HG03025 (cell line): ENCODE data around the gene SLC25A52.
"Not testable (repeated sequence)": the region's sequence is repeated elsewhere in the genome, so short reads cannot be mapped to it uniquely, and the experiment has no call there.

ENCODE experiments used
- ATAC-seq: cut with Tn5 transposase; IDR thresholded peaks from one replicate; pipeline ENCODE4 v1.9.1; 2021; ENCODE audit warnings: mild to moderate bottlenecking, moderate library complexity; ENCODE audit not compliant: unreplicated experiment, low FRiP score

SLC25A52 gene

DNA sequence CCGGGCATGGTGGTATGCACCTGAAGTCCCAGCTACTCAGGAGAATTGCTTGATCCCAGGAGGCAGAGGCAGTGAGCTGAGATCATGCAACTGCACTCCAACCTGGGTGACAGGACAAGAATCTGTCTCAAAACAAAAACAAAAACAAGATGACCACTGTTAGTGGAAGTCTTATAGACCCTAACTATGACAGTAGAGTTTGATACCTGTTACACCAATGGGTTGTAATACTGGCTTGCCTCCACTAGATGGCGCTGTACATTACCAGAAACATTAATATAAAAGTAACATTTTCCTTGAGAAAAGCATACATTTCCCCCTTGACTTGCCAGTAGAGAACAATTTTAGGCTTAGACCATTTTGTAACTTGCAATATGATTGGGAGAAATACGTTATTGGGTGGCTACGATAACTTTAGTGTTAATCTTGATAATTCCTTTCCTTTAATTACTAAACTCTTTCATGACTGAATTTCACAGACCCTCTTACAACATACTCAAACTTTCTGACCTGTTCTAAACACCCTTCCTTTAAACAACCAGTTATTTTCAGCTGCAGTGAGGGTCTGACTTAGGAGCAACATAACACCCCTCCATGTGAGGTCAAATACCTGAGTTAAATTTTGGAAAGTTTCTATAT is 19.5 kb downstream of the SLC25A52 start:
- no peak for ATAC-seq

DNA sequence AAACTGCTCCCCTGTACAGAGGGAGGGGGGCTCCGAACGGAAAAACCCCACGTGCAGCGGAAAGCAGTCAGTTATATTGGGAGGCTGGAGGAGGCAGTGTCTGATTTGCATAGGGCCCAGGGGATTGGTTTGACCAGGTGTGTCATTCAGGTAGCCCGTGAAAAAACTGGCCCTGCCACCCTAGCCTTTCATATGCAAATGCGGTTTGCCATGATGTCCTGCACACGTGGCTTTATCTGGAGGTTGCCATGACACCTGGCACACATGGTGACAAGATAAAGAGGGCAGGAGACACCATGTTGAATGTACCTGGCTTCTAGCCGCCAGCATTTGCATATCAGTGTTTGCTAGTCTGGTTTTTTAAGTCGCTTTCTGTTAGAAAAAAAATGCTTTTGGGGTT is 20.5 kb downstream of the SLC25A52 start:
- ATAC-seq = no peak

- ATAC-seq = no peak
Measured at GRCh38 chr18:31739651-31740050, 21.0 kb downstream of the SLC25A52 start.

DNA sequence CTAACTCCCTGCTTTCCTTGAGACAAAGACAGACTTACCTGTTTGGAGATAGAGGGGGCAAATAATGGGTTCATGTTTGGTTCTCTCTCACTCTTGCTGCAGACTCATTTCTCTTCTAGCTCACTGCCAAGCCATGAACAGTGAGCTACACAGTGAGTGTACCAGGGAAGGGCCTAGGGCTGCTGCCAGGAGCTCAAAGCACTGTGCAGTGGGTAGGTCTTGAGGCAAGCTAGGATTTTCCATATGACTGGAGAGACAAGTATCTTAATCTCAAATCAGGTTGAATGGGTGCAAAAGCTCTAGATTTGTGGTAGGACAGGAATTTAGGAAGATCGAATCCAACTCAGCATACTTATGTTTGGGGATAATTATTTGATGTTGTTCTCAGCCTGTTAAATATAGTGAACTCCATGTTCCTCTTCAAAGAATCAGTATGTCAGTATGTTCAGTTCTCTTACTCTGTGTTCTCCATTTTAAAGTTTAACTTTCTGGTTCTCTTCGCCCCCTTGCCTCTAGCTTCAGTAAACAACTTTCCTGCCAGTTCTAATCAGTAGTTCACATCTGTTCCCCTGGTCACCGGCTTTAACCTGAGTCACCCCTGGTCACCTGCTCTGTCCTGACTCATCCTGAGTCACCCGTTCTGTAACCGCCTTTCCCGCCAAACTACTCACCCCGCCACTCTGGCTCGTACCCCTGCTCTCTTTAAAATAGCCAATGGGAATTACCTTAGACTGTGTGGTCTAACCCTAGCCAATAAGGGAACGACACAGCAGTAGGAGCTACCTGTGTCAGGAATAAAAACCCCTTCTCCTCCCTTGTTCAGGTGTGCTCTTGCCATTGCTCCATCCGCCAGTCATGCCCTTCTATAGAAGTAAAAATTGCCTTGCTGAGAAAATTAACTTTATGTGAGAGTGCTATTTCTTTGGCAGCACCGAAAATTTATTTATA is 21.9 kb downstream of the SLC25A52 start:
- ATAC-seq = no peak

- peak; percentile 69 for ATAC-seq
Measured at GRCh38 chr18:31736630-31737029, 24.1 kb downstream of the SLC25A52 start.

DNA sequence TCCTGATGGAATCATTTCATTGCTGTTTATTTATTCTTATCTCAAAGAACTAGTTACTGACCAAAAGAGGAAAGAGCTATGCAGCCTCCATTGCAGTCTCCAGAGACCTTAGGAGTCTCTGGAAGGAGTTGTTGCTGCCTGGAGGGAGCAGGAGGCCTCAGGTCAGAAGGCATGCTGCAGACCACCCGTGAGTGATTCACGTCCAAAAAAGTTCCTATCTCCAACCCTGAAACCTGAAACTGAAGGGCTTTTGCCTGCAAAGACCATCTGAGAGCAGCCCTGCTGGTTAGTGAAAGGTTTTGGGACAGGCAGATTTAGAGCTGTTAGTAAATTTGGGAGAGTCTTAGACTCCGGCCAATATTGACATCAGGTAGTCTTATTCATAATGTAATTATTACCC is 29.1 kb downstream of the SLC25A52 start:
- ATAC-seq = no peak

- not testable (repeated sequence) for ATAC-seq
Measured at GRCh38 chr18:31729196-31729595, 31.5 kb downstream of the SLC25A52 start.

GRCh38 chr18:31723990-31724711 is 36.5 kb downstream of the SLC25A52 start:
- ATAC-seq = no peak

GRCh38 chr18:31723639-31723989 is 37.1 kb downstream of the SLC25A52 start:
- no peak for ATAC-seq

DNA sequence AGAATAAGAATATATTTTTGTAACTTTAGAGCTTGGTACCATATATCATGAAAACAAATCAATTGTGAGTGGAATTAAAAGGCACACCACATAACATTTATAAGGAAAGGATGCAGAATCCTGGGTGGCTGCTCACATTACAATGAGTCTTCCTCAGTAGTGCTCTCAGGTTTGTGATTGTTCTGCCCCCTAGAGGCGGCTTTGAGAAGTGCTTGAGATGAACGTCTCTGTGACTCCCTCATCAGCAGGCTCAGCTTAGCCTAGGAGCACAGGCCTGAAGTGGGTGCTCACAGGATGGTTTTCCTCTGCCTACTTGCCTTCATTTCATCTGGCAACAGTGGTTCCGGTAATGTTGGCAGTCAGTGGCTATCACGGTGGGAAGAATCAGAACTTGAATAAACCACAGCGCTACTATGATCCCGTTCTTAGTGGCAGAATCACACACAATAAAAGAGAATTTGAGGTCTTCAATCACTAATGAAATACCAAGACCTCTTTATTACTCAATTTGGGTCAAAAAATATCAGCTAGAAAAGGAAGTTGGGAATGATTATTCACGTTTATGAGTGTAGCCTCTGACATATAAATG is 38.2 kb downstream of the SLC25A52 start:
- ATAC-seq = peak; percentile 92

- ATAC-seq = no peak
Measured at GRCh38 chr18:31721601-31722000, 39.1 kb downstream of the SLC25A52 start.

- no peak for ATAC-seq
Measured at GRCh38 chr18:31720867-31721266, 39.8 kb downstream of the SLC25A52 start.

DNA sequence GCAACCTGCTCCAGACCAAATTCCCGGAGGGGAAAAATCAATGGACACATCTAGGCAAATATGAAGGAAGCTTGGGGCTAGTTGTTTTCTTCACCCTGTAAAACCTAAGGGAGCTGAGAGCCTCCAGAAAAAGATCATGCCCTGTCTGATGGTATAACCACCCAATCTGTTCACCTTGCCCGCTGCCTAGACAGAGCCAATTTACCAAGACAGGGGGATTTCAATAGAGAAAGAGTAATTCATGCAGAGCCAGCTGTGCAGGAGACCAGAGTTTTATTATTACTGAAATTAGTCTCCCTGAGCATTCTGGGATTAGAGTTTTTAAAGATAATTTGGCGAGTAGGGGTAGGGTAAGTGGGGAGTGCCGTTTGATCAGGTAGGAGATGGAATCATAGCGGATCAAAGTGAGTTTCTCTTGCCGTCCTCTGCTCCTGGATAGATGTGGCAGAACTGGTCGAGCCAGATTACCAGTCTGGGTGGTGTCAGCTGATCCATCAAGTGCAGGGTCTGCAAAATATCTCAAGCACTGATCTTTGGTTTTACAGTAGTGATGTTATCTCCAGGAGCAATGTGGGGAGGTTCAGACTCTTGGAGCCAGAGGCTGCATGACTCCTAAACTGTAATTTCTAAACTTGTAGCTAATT is 41.2 kb downstream of the SLC25A52 start:
- no peak for ATAC-seq

DNA sequence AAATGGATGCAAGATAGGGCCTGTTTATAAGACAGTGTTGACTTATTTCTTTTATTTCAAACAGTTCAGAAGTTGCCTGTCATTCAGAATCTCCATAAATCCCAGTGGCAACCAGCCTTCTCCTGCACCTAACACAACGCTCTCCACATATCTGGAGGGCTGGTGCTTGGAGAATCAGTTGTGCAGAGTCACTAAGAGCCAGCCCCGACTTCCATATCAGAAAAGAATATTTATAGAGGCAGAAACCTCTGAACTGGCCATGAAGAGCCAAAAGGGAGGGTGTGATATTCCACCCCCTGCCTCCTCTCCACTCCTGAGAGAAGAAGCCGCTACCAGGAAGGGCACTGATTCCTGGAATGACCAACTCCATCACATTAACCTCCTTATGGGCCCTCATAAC is 42.3 kb downstream of the SLC25A52 start:
- no peak for ATAC-seq

- no peak for ATAC-seq
Measured at GRCh38 chr18:31716362-31716761, 44.3 kb downstream of the SLC25A52 start.

- no peak for ATAC-seq
Measured at GRCh38 chr18:31711365-31712172, 49.1 kb downstream of the SLC25A52 start.

DNA sequence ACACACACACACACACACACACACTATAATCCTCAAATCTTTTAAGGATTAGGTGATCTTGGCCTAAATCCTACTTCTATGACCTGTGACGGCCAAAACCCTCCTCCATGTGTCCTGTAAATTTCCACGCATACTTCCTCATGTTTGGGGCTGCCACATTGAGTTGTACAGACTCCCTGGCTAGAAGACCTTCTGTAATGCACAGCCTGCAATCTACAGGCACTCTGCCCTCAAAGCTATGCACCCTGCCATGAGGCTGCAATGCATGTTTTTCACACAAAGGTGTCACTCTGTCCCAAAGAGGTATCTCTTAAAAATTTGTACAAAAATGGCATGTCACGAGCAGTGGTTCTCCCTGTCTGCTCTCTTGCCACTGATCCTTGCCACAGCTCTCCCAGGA is 49.9 kb downstream of the SLC25A52 start:
- ATAC-seq = no peak
